Caco-2 (cell line): Measurements from ENCODE around the gene SPACA9. TPM values are rescaled to one million over a fixed set of nuclear protein-coding genes. Genes with fewer than 3 reads are reported as not detected.

Experiments used
- BruUV-seq: library from RNA; stranded (reverse); fragments of 400-500 nt; replicated peaks from 2 replicates; lab custom pipeline; 2021; lab: Mats Ljungman, UMichigan
- CTCF ChIA-PET: fragments of 300-600 bp; sonication (Branson Sonifier 250); formaldehyde crosslinking; loops from one replicate; lab custom pipeline; 2022; ENCODE audit warnings: antibody characterized with exemption; lab: Charles Lee
- POLR2A ChIA-PET: fragments of 300-600 bp; sonication (Branson Sonifier 250); formaldehyde crosslinking; loops from one replicate; lab custom pipeline; 2022; ENCODE audit warnings: antibody characterized with exemption; lab: Charles Lee
- DNase-seq, 2 experiments: peaks; one replicate each; pipeline versions ENCODE4 v3.0.0 to v3.0.0-alpha.2; 2020 to 2022
- H3K27me3 ChIP-seq: replicated peaks from 2 replicates; pipeline ENCODE4 v1.6.0; 2011; ENCODE audit warnings: low read length; ENCODE audit not compliant: control insufficient read depth, insufficient read depth
- H3K36me3 ChIP-seq: 2 replicates; pipeline ENCODE4 v1.5.1; 2011; ENCODE audit warnings: low read length; ENCODE audit not compliant: control insufficient read depth, insufficient read depth
- H3K4me1 ChIP-seq: fragments of 250-450 bp; sonication (Bioruptor Pico); 2 replicates; pipeline ENCODE4 v1.5.1; 2020; ENCODE audit warnings: mild to moderate bottlenecking
- H3K4me3 ChIP-seq: 2 replicates; pipeline ENCODE4 v1.5.1; 2011; ENCODE audit warnings: low read depth, mild to moderate bottlenecking, control low read depth, low read length
- H3K9me3 ChIP-seq: fragments of 250-450 bp; sonication (Bioruptor Pico); 2 replicates; pipeline ENCODE4 v1.5.1; 2020; ENCODE audit warnings: mild to moderate bottlenecking, moderate library complexity
- H3K27ac Mint-ChIP-seq: one replicate; pipeline ENCODE4 v1.8.0; 2022; ENCODE audit warnings: mixed read lengths; ENCODE audit not compliant: unreplicated experiment
- H3K27me3 Mint-ChIP-seq: one replicate; pipeline ENCODE4 v1.8.0; 2022; ENCODE audit warnings: mixed read lengths; ENCODE audit not compliant: insufficient read depth, unreplicated experiment
- H3K36me3 Mint-ChIP-seq: one replicate; pipeline ENCODE4 v1.8.0; 2022; ENCODE audit warnings: mild to moderate bottlenecking, mixed read lengths; ENCODE audit not compliant: insufficient read depth, unreplicated experiment
- H3K4me1 Mint-ChIP-seq: one replicate; pipeline ENCODE4 v1.8.0; 2022; ENCODE audit warnings: low read depth, mixed read lengths; ENCODE audit not compliant: unreplicated experiment
- H3K4me3 Mint-ChIP-seq: one replicate; pipeline ENCODE4 v1.8.0; 2022; ENCODE audit warnings: mild to moderate bottlenecking, moderate library complexity, mixed read lengths; ENCODE audit not compliant: unreplicated experiment
- H3K9me3 Mint-ChIP-seq: one replicate; pipeline ENCODE4 v1.8.0; 2022; ENCODE audit warnings: mixed read lengths; ENCODE audit not compliant: unreplicated experiment
- CTCF ChIP-seq, 2 experiments: fragments of 200-600 bp in 1 of 2; IDR thresholded peaks; 1 replicate in 1 of 2; 2 replicates in 1 of 2; pipeline versions ENCODE4 v1.5.1 to v1.8.0; 2011 to 2022; ENCODE audit warnings: antibody characterized with exemption in 1 of 2, control low read depth in 1 of 2, inconsistent platforms in 1 of 2, low read depth in 1 of 2, low read length in 1 of 2, mild to moderate bottlenecking in 1 of 2, moderate library complexity in 1 of 2; ENCODE audit not compliant: insufficient read depth in 1 of 2, severe bottlenecking in 1 of 2, unreplicated experiment in 1 of 2
- intact Hi-C: fragments of 100-400 bp; cut with micrococcal nuclease; formaldehyde crosslinking; loops from one replicate; pipeline ENCODE4 v1.10.0; 2022; ENCODE audit not compliant: unreplicated experiment
- total RNA-seq: library from RNA; stranded (reverse); gene quantifications from 2 replicates; pipeline ENCODE4 v1.2.3, GENCODE V29; 2022

Gene SPACA9
- total RNA-seq, 1 experiment from 2014 or later: 0.64 TPM

DNA sequence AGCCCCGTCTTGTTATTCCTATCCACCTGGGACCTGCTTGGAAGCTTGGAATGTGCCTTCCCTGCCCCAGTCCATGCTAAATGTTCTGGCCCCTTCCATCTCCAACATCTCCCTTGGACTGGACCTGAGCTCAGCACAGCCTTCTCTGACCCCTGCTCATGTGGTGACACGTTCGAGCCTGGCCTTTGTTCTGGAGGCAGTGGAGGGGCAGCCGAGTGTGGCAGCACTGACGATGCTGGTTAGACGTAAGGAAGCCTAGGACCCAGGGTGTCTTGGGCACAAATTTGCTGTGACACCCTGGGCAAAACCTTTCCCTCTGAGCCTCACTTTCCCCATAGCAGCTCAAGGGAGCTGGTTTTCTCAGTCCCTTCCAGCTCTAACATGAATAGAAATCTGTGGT, 3.9 kb downstream of the SPACA9 start:
- no peak overlapping the region for H3K27ac Mint-ChIP-seq
- peaks cover 4% of the 10 kb centered on the region for H3K36me3 Mint-ChIP-seq
- H3K4me3 ChIP-seq: no peak overlapping the region
- intact Hi-C loops: no loop called here
- POLR2A ChIA-PET: no interaction called here
- BruUV-seq: no TSS peak
- no peaks in the 10 kb centered on the region for H3K9me3 ChIP-seq
- CTCF ChIA-PET: interaction anchor here (0.6 kb wide), 2 partner anchors 32 to 67 kb away, joined by 4 read pairs; no protein-coding TSS in a partner anchor
- peaks cover 8% of the 10 kb centered on the region; the same call in 1 of the 2 replicates for H3K4me1 ChIP-seq
- no peaks in the 10 kb centered on the region for H3K27me3 Mint-ChIP-seq
- no peak overlapping the region for H3K4me3 Mint-ChIP-seq
- DNase-seq: no peak
- TF ChIP-seq CTCF (IDR thresholded peaks at IDR 0.05; ENCODE audit: insufficient read depth in 1 of 2, low read depth in 1 of 2, low read length in 1 of 2, severe bottlenecking in 1 of 2, unreplicated experiment in 1 of 2): no peak
- H3K36me3 ChIP-seq: no peaks in the 10 kb centered on the region
- H3K4me1 Mint-ChIP-seq: no peaks in the 10 kb centered on the region
- H3K9me3 Mint-ChIP-seq: no peaks in the 10 kb centered on the region
- H3K27me3 ChIP-seq: no peaks in the 10 kb centered on the region

GRCh38 chr9:132883349-132884294, 4.9 kb downstream of the SPACA9 start:
- TF ChIP-seq CTCF (IDR thresholded peaks at IDR 0.05; ENCODE audit: insufficient read depth in 1 of 2, low read depth in 1 of 2, low read length in 1 of 2, severe bottlenecking in 1 of 2, unreplicated experiment in 1 of 2): no peak
- intact Hi-C loops: no loop called here
- peaks cover 8% of the 10 kb centered on the region; the same call in 1 of the 2 replicates for H3K4me1 ChIP-seq
- H3K4me3 ChIP-seq: no peak overlapping the region
- DNase-seq: no peak
- no peak overlapping the region for H3K27ac Mint-ChIP-seq
- BruUV-seq: no TSS peak
- H3K9me3 ChIP-seq: no peaks in the 10 kb centered on the region
- H3K9me3 Mint-ChIP-seq: no peaks in the 10 kb centered on the region
- no peaks in the 10 kb centered on the region for H3K27me3 Mint-ChIP-seq
- ChIA-PET CTCF (interaction anchor here (0.6 kb wide), 1 partner anchor 33 kb away, joined by 4 read pairs; no protein-coding TSS in a partner anchor), POLR2A (no interaction called here)
- no peak overlapping the region for H3K4me3 Mint-ChIP-seq
- no peaks in the 10 kb centered on the region for H3K36me3 ChIP-seq
- peaks cover 4% of the 10 kb centered on the region for H3K36me3 Mint-ChIP-seq
- no peaks in the 10 kb centered on the region for H3K4me1 Mint-ChIP-seq
- H3K27me3 ChIP-seq: no peaks in the 10 kb centered on the region

DNA sequence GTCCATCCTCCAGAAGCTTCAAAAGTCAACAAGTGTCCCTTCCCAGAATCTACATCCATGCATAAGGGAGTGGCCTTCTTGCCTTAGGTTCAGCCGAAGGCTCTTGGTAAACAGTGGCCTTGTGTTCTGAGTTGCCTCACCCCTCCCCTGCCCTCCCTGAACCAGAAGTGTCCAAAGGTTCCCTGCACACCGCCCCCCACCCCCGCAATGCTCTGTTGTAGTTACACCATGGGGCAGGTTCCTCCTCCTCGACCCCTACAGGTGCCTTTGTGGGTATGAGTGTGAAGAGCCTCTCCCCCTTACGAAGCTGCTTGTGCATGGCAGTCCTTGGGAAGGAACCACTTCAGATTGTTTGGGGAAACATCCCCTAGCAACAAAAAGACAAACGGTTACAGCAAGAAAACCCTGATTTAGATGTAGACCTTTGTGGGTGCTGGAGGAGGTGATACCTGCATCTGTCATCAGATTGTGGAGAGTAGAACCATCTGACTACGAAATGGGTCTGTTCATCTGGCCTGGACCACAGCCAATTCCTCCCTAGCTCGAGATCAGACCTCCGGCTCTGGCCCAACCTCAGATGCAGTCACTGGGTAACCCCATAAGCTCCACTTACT, 7.1 kb downstream of the SPACA9 start:
- Mint-ChIP-seq H3K4me3 (no peak overlapping the region), H3K36me3 (peaks cover 4% of the 10 kb centered on the region), H3K9me3 (no peaks in the 10 kb centered on the region), H3K4me1 (no peaks in the 10 kb centered on the region), H3K27me3 (no peaks in the 10 kb centered on the region), H3K27ac (peak overlapping the region; percentile 39)
- ChIA-PET POLR2A (no interaction called here), CTCF (interaction anchor here (0.7 kb wide), 2 partner anchors 91 to 1951 kb away, joined by 3 to 10 read pairs; no protein-coding TSS in a partner anchor)
- no peaks in the 10 kb centered on the region for H3K27me3 ChIP-seq
- H3K4me3 ChIP-seq: no peak overlapping the region
- no peaks in the 10 kb centered on the region for H3K36me3 ChIP-seq
- no TSS peak for BruUV-seq
- TF ChIP-seq CTCF (IDR thresholded peaks at IDR 0.05; ENCODE audit: insufficient read depth in 1 of 2, low read depth in 1 of 2, low read length in 1 of 2, severe bottlenecking in 1 of 2, unreplicated experiment in 1 of 2): no peak
- peak; percentile 66 to 71 for DNase-seq
- H3K9me3 ChIP-seq: no peaks in the 10 kb centered on the region
- peaks cover 8% of the 10 kb centered on the region; the same call in 1 of the 2 replicates for H3K4me1 ChIP-seq
- intact Hi-C loops: no loop called here
